ENCODE results near the gene MAP3K7CL.
A peak's percentile ranks its signal among the peaks of the same experiment; 100 is the strongest.

The MAP3K7CL gene

DNA sequence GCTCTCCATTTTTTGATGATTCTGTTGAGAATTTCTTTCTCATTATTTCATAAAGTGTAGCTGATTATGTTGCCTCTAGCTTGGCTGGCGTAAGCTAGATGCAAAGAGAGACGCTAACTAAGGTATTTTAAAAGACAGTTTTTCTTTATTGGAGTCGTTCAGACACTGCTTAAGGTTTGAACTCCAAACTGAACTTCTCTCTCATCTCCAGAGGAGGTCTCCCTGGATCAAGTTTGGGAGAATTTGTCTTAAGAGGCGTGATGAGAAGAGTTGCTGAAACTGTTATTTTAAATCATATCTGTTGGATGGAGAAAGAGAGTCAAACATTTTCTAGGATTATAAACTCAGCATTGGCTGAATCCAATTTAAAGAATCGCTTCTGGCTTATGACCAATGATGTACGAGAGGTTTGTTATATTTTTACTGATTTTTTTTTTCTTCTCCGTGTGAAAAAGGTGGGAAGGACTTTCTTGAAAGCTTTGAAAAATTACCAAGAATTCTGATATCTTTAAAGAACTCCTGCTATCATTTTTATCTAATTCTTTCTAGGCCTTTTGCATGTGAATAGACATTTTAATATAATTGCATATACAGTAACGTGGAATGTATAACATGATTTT lies 34.0 kb downstream of the MAP3K7CL start:
- peak; percentile 78 for TF ChIP-seq RAD21 (IDR thresholded peaks at IDR 0.05; ENCODE audit: low read depth)
- TF ChIP-seq, protein P1, sequence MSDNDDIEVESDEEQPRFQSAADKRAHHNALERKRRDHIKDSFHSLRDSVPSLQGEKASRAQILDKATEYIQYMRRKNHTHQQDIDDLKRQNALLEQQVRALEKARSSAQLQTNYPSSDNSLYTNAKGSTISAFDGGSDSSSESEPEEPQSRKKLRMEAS (IDR thresholded peaks at IDR 0.05): no peak

DNA sequence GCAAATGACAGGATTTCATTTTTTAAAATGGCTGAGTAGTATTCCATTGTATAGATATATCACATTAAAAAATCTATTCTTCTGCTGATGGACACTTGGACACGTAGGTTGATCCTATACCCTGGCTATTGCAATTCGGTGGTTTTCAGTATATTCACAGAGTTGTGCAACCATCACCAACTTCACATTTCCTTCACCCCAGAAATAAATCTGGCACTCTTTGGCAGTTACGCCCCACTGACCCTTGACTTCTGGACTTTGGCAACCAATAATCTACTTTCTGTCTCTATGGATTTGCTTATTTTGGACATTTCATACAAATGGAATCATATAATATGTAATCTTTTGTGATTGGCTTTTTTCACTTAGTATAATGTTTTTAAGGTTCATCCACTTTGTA lies 35.9 kb downstream of the MAP3K7CL start:
- TF ChIP-seq, protein P1 (IDR thresholded peaks at IDR 0.05): no peak
- TF ChIP-seq, protein P2, sequence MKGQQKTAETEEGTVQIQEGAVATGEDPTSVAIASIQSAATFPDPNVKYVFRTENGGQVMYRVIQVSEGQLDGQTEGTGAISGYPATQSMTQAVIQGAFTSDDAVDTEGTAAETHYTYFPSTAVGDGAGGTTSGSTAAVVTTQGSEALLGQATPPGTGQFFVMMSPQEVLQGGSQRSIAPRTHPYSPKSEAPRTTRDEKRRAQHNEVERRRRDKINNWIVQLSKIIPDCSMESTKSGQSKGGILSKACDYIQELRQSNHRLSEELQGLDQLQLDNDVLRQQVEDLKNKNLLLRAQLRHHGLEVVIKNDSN (IDR thresholded peaks at IDR 0.05): no peak
- TF ChIP-seq TEAD4 (IDR thresholded peaks at IDR 0.05): no peak
- no peak for TF ChIP-seq RAD21 (IDR thresholded peaks at IDR 0.05; ENCODE audit: low read depth)
- TF ChIP-seq EP300 (IDR thresholded peaks at IDR 0.05; ENCODE audit: borderline replicate concordance): no peak
- no peak for TF ChIP-seq FOXM1 (IDR thresholded peaks at IDR 0.05; ENCODE audit: borderline replicate concordance, low read depth)
- TF ChIP-seq, protein P3, sequence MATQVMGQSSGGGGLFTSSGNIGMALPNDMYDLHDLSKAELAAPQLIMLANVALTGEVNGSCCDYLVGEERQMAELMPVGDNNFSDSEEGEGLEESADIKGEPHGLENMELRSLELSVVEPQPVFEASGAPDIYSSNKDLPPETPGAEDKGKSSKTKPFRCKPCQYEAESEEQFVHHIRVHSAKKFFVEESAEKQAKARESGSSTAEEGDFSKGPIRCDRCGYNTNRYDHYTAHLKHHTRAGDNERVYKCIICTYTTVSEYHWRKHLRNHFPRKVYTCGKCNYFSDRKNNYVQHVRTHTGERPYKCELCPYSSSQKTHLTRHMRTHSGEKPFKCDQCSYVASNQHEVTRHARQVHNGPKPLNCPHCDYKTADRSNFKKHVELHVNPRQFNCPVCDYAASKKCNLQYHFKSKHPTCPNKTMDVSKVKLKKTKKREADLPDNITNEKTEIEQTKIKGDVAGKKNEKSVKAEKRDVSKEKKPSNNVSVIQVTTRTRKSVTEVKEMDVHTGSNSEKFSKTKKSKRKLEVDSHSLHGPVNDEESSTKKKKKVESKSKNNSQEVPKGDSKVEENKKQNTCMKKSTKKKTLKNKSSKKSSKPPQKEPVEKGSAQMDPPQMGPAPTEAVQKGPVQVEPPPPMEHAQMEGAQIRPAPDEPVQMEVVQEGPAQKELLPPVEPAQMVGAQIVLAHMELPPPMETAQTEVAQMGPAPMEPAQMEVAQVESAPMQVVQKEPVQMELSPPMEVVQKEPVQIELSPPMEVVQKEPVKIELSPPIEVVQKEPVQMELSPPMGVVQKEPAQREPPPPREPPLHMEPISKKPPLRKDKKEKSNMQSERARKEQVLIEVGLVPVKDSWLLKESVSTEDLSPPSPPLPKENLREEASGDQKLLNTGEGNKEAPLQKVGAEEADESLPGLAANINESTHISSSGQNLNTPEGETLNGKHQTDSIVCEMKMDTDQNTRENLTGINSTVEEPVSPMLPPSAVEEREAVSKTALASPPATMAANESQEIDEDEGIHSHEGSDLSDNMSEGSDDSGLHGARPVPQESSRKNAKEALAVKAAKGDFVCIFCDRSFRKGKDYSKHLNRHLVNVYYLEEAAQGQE (IDR thresholded peaks at IDR 0.05; ENCODE audit: low read depth): no peak
- TF ChIP-seq YY1 (IDR thresholded peaks at IDR 0.05; ENCODE audit: low read depth): no peak
- no peak for TF ChIP-seq TAF1 (IDR thresholded peaks at IDR 0.05; ENCODE audit: low read depth)
- no peak for TF ChIP-seq TCF12 (IDR thresholded peaks at IDR 0.05; ENCODE audit: low read depth)
- TF ChIP-seq CEBPB (IDR thresholded peaks at IDR 0.05): no peak

DNA sequence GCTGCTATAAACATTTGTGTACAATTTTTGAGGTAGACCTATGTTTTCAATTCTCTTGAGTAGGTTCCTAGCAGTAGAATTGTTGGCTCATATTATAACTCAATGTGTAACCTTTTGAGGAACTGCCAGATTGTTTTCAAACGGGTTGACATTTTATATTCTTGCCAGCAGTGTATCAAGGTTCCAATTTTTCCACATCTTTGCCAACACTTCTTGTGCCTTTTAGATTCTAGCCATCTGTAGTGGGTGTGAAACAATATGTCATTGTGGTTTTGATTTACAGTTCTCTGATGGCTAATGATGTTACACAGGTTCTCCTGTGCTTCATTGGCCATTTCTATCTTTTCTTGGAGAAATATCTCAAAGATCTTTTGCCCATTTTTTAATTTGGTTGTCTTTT lies 36.4 kb downstream of the MAP3K7CL start:
- TF ChIP-seq FOXM1 (IDR thresholded peaks at IDR 0.05; ENCODE audit: borderline replicate concordance, low read depth) (no peak), ZBTB7A (IDR thresholded peaks at IDR 0.05; ENCODE audit: low read depth) (no peak), YY1 (IDR thresholded peaks at IDR 0.05; ENCODE audit: low read depth) (no peak)

DNA sequence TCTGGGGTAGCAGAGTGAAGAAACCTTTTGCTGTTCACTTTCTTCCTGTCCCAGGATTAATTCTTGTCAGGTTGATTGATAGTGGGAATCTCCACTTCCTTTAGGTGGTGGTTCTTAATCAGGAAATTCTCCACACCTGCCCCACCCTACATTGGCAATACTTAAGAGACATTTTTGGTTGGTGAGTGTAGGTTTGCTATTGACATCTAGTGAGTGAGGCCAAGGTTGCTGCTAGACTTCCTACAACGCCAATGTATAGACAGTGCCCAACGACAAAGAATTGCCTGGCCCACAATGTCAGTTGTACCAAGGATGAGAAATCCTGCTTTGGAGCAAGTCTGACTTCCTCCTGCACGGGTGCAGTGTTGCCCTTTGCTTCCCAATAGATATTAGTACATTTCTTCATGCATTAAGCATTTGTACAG lies 38.5 kb downstream of the MAP3K7CL start:
- no peak for TF ChIP-seq ZBTB7A (IDR thresholded peaks at IDR 0.05; ENCODE audit: low read depth)
- TF ChIP-seq, protein P2 (IDR thresholded peaks at IDR 0.05): no peak
- peak; percentile 63 for TF ChIP-seq TCF12 (IDR thresholded peaks at IDR 0.05; ENCODE audit: low read depth)
- TF ChIP-seq YY1 (IDR thresholded peaks at IDR 0.05; ENCODE audit: low read depth): no peak
- no peak for TF ChIP-seq CREB1 (IDR thresholded peaks at IDR 0.05; ENCODE audit: low read depth)
- TF ChIP-seq FOXM1 (IDR thresholded peaks at IDR 0.05; ENCODE audit: borderline replicate concordance, low read depth): peak; percentile 57; the same call in 1 of the 2 replicates
- TF ChIP-seq, protein P3 (IDR thresholded peaks at IDR 0.05; ENCODE audit: low read depth): no peak
- no peak; the same call in 1 of the 2 replicates for TF ChIP-seq RAD21 (IDR thresholded peaks at IDR 0.05; ENCODE audit: low read depth)
- no peak for TF ChIP-seq EGR1 (IDR thresholded peaks at IDR 0.05)
- 0 out of 2 replicates have a peak, but pooled peaks have one; percentile 4 for TF ChIP-seq CEBPB (IDR thresholded peaks at IDR 0.05)
- TF ChIP-seq TEAD4 (IDR thresholded peaks at IDR 0.05): peak; percentile 72
- TF ChIP-seq EP300 (IDR thresholded peaks at IDR 0.05; ENCODE audit: borderline replicate concordance): peak; percentile 76; the same call in 1 of the 2 replicates
- no peak for TF ChIP-seq TAF1 (IDR thresholded peaks at IDR 0.05; ENCODE audit: low read depth)
- TF ChIP-seq NFIC (IDR thresholded peaks at IDR 0.05): peak; percentile 67
- TF ChIP-seq, protein P1 (IDR thresholded peaks at IDR 0.05): no peak

DNA sequence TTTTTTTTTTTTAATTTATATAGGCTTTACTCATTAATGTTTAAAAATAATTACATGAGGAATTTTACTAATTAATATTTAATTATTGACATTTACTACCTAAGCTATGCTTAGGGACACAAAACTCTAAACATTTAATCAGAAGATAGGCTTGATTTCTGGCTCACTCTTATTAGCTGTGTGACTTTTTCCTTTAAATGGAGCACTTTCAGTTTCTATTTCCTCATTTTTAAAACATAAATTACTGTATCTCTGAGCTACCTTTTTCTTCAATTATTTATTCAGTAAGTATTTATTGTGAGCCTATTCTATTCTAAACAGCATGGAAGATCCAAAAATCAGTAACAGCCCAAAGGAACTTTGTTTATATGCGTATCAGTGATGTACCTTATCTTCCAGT lies 40.5 kb downstream of the MAP3K7CL start:
- TF ChIP-seq, protein P3 (IDR thresholded peaks at IDR 0.05; ENCODE audit: low read depth): no peak
- TF ChIP-seq TAF1 (IDR thresholded peaks at IDR 0.05; ENCODE audit: low read depth) (no peak), YY1 (IDR thresholded peaks at IDR 0.05; ENCODE audit: low read depth) (no peak), FOXM1 (IDR thresholded peaks at IDR 0.05; ENCODE audit: borderline replicate concordance, low read depth) (no peak), TCF12 (IDR thresholded peaks at IDR 0.05; ENCODE audit: low read depth) (no peak), RAD21 (IDR thresholded peaks at IDR 0.05; ENCODE audit: low read depth) (no peak), TEAD4 (IDR thresholded peaks at IDR 0.05) (no peak), NFIC (IDR thresholded peaks at IDR 0.05) (no peak), EP300 (IDR thresholded peaks at IDR 0.05; ENCODE audit: borderline replicate concordance) (no peak), CEBPB (IDR thresholded peaks at IDR 0.05) (no peak), ZBTB7A (IDR thresholded peaks at IDR 0.05; ENCODE audit: low read depth) (no peak)
- TF ChIP-seq, protein P2 (IDR thresholded peaks at IDR 0.05): no peak

Data from Ishikawa (cell line).